GM19438 (cell line): Measurements from ENCODE around the gene ANO6.
A peak's percentile ranks its signal among the peaks of the same experiment; 100 is the strongest.
"Not testable (repeated sequence)": the region's sequence is repeated elsewhere in the genome, so short reads cannot be mapped to it uniquely, and the experiment has no call there.

Source experiments
- ATAC-seq: cut with Tn5 transposase; IDR thresholded peaks from one replicate; pipeline ENCODE4 v1.9.1; 2021; ENCODE audit warnings: low read depth; ENCODE audit not compliant: unreplicated experiment

The ANO6 gene, protein sequence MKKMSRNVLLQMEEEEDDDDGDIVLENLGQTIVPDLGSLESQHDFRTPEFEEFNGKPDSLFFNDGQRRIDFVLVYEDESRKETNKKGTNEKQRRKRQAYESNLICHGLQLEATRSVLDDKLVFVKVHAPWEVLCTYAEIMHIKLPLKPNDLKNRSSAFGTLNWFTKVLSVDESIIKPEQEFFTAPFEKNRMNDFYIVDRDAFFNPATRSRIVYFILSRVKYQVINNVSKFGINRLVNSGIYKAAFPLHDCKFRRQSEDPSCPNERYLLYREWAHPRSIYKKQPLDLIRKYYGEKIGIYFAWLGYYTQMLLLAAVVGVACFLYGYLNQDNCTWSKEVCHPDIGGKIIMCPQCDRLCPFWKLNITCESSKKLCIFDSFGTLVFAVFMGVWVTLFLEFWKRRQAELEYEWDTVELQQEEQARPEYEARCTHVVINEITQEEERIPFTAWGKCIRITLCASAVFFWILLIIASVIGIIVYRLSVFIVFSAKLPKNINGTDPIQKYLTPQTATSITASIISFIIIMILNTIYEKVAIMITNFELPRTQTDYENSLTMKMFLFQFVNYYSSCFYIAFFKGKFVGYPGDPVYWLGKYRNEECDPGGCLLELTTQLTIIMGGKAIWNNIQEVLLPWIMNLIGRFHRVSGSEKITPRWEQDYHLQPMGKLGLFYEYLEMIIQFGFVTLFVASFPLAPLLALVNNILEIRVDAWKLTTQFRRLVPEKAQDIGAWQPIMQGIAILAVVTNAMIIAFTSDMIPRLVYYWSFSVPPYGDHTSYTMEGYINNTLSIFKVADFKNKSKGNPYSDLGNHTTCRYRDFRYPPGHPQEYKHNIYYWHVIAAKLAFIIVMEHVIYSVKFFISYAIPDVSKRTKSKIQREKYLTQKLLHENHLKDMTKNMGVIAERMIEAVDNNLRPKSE

DNA sequence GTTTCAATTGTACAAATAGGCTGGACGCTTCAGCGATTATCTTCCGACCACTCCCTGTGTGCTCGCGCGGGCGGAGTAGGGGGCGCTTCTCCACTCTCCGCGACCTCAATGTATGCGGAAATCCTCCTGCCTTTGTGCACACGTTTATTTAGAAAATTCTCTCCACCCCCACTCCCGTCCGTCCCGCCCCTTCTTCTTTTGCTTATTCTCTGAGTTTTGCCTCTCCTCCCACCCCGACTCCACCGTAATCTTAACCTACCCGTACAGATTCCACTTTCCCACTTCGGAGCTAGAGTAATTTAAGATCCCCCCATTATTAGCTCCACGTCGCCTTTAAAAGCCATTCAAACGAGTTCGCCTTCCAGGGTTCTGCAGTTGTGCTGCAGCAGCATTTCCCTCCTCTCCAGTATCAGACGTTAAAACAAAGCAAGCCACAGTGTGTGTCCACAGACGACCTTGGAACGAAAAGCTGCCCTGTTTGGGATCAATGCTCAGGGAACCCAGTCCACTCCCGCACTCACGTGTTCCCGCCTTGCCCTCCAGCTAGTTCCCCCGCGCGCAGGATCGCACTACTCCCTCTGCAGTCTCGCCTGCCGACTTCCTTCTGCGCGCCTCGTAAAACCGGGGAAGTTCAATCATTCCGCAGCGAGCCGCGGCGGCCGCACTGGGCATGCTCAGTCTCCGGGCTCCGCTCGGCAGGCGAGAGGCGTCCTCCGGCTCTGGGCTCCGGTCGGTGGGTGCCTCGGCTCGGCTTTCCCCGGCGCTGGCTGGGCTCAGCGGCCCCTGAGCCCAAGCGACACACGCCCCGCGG is at the start of gene ANO6:
Gene ANO6, plus strand, starts transcription at position 677 of the 811 bp plus-strand sequence. CDS start 227 bp downstream, outside the sequence.
- ATAC-seq: peak; percentile 68

DNA sequence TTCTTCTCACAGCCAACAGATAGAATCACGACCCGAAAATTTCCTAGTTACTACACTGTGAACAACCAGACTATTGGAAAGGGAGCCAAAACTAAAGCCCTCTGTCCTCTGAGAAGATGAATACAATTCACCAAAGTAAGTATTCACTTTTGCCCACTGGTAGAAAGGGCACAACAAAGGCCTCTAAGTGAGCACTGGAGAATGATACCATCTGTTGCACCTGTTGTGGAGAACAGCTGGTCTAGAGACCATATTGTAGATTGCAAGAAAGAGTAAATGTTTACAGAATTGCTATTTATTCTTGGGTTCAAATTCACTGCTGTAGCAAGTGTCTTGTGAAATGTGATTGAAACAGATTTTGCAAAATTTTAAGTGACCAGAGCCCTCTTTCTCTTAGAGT is 46.9 kb upstream of the ANO6 start:
- ATAC-seq: no peak

DNA sequence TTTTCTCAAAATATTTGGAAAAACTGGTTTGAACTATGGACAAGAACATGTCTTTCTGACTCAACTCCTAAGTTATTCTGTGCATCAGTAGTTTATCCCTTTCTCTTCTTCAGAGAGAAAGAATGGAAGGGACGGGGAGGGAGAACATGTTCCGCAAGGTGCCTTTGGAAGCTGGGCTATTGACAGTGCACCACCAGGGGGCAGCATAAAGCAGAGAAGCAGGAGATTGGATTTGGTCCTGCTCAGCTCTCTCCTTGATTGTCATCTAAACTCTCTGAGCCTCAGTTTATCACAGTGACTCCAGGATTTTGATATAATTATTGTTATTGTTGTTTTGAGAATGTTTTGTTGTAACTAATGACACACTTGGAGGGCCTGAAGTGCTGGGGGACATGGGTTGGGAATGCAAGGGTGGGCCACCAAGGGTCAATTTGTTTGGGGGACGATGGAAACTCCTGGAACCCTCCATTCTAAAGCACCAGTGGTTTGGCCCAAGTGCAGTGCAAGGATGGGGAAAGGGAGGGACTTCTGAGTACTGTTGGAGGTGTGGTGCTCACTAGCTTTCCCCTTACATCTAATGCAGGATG is 45.3 kb upstream of the ANO6 start:
- no peak for ATAC-seq

DNA sequence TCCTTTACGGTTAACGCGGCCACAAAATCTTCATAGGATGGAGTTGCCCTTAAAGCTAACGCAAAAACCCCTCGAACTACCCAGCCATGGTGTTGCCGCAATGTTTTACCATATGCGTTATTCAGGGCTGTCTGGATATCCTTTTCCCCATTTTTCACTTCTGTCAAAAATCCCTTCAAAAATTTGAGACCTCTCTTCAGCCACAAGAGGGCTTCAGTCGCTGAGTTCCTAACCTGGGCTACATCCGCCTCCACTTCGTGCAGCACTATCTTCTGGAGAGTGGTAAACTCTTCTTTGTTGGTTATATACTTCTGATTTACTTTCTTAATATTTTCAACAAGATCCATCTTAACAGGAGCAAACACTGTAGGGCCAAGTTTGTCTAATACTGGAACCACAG is 42.6 kb upstream of the ANO6 start:
- ATAC-seq: not testable (repeated sequence)

DNA sequence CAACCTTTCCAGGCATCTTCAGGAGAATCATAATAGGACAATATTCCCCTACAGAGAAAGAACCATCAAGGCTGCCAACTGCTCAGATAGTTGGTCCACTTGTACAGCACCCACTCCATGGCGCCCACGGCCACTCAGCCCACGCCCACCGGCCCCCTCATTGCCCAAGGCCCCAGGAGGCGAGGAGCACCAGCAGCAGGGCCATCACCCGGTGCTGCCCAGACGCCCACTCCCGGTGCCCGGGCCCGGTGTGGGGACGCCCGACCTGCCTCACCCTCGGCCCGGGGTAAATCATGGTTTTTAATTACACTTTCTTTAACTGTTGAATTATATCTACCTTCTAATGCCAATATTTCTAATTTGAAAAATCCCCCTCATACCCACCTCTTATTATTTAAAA is 41.3 kb upstream of the ANO6 start:
- ATAC-seq: no peak

DNA sequence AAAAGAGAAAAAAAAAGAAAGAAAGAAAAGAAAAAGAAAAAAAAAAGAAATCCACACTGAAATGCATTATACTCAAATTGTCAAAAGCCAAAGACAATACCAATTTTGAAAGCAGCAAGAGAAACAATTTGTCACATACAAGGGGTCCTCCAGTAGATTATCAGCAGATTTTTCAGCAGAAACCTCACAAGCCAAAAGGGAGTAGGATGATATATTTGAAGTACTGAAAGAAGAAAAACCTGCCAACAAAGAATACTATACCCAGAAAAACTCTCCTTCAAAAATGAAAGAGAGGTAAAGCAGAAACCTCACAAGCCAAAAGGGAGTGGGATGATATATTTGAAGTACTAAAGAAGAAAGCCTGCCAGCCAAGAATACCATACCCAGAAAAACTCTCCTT is 37.1 kb upstream of the ANO6 start:
- ATAC-seq: no peak

DNA sequence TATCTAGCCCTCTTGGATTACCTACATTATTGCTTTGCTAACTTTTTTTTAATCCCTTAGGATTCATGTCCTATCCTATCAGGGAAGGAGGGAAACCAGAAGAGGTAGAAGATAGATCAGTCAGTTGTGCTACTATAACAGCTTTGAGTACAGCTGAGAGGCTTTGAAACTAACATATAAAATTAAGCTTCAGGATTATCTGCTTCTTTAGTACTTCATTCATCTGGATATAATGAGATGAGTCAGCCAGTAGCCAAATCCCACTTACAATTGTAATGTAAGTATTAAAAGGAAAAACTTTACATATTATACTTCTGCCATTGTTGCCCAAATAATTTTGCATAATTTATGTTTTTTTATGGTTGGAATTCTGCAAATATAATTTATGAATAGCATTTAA is 33.4 kb upstream of the ANO6 start:
- ATAC-seq: no peak

DNA sequence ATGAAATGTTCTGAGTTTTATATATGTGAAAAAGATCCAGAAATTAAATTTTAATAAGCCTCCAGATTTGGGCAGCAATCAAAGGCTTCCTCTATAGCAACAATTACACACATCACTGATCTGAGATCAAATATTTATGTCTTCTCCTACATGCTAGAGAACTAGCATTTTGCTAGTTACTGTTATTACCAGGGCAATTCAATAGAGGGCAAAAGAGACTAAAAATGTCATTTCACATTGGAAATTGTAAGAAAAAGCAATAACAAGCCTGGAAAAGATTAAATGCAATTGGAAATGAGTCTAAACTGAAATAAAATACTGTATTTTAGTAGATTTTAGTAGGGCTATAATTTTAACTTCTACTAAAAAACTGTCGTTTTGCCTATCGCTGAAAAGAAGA is 32.6 kb upstream of the ANO6 start:
- no peak for ATAC-seq

DNA sequence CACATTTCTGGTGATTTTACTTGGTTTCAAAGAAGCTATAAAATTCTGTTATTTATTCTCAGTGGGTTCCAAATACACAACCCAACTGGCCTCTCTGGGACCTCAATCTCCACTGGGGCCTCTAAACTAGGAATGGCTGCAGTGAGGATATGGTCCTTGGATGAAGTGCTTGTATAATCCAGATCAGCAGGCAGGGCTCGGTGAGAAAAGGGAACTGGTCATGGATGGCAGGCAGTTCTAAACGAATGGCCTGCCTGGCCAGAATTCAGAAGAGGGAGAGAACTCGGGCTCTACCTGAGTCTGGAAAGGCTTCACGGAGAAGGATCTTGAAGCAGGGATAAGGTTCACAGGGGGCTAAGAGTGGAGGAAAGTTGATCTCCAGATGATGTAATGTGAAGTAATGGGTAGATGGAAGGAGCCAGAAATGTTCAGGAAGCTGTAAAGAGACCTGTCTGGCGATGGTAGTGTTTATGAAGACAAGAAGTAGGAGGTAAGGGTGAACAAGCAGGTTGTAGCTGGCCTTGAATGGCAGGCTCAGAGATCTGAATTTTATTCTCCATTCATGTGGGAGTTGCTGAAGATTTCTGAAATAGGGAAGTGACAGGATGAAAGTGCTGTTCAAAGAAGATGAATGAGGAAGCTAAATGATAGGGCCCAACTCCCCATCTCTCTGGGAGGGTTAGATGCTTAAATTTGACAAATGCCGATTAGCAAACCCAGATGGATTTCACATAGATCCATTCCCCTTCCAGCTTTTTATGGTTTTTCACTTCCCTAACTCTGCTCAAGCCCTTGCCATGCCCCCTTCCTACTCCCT is 31.5 kb upstream of the ANO6 start:
- no peak for ATAC-seq

DNA sequence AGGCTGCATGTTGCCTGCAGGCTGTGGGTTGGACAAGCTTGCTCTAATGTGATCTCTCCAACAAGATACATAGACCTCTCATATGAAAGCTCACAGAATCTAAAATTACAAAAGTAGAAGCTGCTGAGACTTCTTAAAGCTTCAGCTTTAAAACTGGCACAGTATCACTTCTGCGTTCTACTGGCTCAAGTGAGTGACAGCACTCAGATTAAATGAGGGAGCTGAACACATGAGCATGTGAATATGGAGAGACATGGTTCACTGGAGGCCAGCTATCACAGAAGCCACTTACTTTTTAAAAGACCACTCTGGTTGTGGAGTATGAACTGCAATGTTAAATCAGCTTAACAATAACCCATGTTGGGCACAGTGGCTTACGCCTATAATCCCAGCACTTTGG is 29.1 kb upstream of the ANO6 start:
- no peak for ATAC-seq

DNA sequence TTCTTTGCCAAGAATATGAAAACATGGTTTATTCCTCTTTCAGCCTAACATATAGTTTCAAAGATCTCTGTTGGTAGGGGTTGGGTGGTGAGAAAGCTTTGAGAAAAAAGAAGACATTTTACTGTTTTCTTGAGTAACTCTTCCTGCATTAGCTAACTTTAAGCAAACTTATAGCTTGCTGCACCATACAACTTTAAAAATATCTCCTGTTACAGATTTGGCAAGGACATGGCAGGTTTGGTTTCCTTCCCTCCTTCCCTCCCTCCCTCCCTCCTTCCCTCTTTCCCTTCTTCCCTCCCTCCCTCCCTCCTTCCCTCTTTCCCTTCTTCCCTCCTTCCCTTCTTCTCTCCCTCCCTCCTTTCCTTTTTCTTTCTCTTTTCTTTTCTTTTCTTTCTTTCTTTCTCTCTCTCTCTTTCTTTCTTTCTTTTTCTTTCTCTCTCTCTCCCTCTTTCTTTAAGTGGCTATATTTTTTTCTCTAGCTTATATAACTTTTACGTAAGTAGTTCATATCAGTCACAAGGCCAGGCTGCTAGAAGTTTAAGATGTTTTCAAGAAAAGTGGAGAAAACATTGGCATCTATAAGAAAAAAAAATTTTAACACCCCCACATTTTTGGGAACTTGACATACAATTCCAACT is 26.0 kb upstream of the ANO6 start:
- no peak for ATAC-seq

DNA sequence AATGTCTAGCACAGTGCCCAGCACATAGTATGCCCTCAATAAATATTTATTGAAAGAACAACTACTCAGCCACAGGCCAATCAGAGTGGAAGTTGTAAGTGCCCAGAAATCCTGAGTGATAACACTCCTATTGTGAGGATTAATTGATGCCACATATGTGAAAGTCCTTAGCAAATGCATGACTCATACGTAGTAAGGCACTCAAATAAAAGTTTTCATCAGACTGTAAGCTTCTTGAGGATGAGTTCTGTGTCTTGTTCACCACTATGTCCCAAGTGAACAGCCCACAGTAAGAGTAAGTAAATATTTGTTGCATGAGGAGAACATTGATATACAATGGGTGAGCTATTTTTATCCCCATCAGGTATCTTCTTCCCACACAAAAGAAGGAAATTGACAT is 24.7 kb upstream of the ANO6 start:
- no peak for ATAC-seq

DNA sequence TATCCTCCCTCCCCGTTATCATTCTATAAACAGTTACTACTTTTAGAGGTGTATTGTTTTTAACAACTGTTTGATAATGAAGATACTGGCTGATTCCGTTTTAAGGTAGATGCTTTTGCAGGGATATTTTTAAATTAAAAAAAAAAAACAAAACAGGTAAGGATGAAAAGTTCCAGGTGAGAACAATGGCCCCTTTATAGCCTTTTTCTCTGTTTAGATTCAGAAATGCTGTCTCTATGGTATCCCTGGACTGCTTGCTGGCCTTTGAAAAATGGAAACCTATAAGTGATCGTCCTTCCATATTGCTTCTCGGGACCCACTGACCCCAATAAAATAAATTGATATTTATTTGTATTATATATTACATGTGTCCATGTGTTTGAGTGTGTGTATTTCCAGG is 23.2 kb upstream of the ANO6 start:
- no peak for ATAC-seq

DNA sequence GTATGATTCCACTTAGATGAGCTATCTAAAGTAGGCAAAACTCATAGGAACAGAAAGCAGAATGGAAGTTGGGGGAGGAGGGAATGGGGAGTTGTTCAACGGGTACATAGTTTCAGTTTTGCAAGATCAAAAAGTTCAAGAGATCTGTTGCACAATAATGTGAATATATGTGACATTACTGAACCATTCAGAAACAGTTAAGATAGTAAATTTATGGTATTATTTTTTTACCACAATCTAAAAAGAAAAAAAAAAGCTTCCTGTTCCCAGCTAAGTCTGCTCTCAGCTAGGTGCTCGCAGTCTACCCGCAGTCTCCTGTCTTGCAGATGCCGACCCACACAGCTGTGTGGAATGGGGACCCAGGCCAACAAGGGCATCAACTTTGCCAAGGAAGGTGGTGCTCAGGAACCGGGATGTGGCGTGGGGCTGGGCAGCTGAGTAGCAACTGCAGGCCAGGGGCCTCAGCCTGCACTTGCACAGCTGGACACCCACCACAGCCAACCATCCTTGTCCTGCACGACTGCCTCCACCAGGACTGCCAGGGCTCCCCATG is 15.3 kb upstream of the ANO6 start:
- ATAC-seq: no peak

DNA sequence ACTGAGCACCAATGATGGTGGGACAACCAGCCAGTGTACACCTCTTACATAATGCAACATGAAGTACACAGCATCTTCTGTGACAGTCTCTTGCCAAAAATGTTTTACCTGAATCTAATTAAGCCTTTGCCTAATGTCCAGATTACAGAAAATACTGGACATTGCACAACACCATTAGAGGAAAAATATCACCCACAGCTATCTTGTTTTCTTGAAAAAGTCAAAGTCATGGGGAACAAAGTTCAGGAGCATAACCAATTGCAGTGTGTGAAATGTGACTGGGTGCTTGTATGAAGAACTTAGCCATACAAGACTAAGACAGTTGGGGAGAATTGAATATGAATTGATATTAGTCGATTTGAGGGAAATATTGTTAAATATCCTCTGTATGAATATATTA is 12.1 kb upstream of the ANO6 start:
- ATAC-seq: no peak

DNA sequence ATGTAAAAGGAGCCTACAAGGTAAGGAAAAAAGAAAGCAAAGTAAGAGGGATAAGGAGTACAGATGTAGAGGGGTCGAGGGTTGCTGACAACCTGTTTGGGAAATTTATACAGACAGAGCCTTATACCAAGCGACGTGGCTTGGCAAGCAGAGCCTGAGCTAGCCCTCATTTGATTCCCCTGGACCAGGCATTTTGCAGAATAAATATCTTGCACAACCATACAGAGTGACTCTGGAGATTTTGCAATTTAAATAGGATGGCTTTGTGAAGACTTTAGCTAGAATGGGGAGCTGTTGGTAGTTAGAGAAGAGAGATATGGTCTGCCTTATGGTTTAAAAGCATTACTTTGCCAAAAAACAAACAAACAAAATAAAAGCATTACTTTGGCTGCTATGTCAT is 11.1 kb upstream of the ANO6 start:
- ATAC-seq: no peak

DNA sequence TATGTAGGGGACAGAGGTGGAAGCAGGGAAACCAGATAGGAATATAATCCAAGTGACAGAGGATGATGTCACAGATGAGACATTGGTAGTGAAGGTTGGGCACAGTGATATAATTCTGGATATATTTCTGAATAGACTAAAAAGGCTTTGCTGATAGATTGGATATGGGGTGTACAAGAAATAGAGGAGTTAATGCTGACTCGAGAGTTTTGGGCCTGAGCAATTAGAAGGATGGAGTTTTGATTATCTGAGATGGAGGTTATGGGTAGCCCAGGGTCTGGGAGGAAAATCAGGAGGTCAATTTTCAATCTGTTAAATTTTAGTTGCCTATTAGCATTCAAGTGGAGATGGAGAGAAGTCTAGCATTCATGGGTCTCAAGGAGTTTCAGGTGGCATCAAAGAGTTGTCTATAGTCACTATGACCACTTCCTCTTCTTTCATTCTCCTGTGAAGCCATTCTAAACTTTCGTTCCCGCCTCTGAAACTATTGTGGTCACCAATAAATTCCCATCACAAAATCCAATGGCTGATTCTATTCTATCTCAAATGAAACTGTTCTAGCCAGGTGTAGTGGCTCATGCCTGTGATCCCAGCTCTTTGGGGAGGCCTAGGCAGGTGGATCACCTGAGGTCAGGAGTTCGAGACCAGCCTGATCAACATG is 10.6 kb upstream of the ANO6 start:
- no peak for ATAC-seq
